ENCODE data around the gene ONECUT3.

Gene ONECUT3

GRCh38 chr19:1817553-1818179, 64.4 kb downstream of the ONECUT3 start:
- no peak for DNase-seq

GRCh38 chr19:1818549-1819195, 65.4 kb downstream of the ONECUT3 start:
- DNase-seq: no peak

GRCh38 chr19:1819341-1820255, 66.3 kb downstream of the ONECUT3 start:
- no peak for DNase-seq

- DNase-seq: no peak
Measured at GRCh38 chr19:1822210-1822609, 68.9 kb downstream of the ONECUT3 start.

DNA sequence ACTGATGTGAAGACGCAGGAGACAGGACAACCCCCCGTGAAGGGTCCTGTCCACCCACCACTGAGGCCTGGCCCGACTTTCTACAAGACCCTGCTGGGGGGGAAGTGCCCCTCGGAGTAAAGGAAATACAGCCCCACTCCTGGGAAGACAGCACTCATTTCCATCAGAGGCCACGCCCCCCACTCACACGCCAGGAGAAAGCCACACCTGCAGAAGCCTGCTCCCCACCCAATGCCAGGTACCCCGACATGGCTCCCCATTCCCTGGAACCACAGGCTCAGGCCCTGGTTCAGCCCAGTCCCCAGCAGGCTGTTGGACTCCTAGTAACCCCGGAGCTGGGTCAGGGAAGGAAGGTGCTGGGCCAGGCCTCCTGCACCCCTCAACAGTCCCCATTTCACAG, 69.7 kb downstream of the ONECUT3 start:
- DNase-seq: no peak

- DNase-seq: no peak
Measured at GRCh38 chr19:1823539-1824251, 70.4 kb downstream of the ONECUT3 start.

DNA sequence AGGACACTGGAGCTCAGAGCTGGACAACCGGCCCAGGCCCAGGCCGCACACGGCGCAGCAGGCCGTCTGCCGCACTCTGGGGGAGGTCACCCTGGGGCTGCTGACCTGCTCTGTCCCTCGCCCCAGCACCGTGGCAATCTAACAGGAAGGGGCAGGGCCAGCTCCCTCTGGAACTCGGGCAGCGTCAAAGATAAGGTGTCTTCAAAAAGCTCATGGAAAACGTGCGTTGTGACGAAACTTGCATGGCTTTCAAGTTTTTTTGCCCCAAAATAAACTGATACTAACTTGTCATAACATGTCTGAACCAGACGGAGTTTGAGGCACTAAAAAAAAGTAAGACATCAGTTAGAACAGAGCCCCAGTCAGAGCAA, 70.9 kb downstream of the ONECUT3 start:
- DNase-seq: no peak

DNA sequence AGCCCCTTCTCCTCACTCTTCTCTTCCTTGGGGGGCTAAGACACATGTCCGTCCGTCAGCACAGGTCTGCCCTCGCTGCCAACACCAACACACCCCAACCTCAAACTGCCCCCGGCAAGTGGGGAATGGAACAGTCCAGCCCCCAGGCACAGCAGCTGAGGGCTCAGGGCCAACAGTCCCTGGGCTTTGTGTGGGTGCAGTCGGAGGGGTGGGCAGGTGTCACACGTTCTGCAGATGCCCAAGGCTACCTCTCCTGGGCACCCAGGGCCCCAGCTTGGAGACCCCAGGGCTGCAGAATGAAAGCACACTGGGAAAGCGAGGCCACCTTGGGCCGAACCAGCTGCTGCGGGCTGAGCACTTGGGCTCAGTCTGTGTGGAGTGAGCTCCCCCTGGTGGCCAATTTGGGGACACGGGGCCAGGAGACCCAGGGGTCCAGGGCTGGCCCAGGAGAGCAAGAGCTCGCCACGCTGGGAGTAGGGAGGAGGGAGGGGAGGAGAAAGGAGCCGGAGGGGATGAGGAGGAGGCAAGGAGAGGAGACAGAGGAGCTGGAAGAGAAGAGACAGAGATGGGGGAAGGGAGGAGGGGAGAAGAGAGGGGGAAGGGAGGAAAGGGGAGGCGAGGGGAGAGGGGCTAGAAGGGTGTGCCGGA, 72.7 kb downstream of the ONECUT3 start:
- DNase-seq: peak; percentile 81

DNA sequence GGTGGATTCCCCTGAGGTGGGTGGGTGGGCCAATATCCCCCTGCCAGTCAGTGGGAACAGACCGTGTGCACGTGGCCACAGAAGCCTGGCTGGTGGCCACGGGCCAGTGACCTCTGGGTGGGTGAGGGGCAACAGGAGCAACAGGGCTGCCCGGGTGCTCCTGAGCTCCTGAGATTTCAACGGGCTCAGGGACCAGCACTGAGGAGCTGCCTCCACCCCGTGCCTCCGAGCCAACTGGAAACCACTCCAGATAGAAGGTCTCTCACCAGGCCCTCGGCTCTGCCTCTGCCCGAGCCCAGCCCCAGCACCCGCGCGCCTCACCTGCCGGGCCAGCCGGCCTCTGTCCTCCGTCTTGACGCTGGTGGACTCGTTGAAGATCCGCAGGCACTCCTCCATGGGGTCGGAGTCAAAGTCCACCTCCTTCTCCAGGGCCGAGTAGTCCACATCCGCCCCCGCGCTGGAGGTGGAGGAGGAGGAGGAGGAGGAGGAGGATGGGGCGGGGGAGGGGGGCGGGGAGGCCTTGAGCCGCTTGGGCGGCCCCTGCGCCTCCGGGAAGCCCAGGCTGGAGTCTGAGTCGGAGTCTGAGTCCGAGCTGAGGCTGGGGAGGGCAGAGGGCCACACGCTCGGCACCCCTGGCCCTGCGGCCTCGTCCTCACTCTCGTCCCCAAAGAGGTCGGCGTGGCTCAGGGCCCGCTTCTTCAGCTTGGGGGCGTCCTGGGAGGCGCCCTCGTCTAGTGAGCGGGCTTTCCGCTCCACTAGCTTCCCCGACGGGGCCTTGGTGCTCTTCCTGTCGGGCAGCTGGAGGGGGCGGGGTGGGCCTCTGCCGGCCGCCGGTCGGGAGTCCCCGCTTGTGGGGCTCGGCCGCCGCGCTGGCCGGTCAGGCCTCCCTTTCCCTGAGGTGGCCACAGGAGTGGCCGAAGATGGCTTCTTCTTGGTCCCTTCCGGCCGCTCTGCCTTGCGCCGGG, 73.5 kb downstream of the ONECUT3 start:
- DNase-seq: no peak

DNA sequence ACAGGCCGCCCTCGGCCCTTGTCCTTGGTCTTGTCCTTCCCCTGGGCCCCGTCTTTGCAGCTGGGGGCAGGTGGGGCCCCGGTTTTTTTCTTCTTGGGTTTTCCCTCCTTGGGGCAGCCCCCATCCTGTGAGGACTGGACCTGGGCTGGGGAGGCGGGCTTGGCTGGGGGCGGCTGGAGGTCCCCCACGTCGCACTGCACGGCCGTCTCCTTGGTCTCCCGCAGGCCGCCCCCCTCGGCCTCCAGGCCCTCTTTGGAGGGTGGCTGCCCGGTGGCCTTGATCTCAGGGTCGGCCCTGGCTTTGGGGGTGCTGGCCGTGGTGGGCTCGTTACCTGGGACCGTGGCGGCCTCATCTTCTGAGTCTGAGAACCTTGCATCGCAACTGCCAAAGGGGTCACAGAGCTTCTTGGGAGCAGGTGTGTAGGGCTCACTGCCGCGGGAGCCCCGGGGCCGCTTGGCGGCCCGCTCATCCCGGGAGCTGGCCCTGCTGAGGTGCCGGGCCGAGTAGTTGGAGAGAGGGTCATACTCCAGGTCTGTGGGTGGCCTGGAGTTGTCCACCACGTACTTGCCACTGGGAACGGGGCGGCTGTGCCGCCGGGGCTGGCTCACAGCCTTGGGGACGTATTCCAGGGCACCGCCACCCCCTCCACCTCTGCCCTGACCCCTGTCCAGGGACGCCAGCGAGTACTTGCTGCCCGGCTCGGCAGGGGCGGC, 74.4 kb downstream of the ONECUT3 start:
- DNase-seq: no peak

DNA sequence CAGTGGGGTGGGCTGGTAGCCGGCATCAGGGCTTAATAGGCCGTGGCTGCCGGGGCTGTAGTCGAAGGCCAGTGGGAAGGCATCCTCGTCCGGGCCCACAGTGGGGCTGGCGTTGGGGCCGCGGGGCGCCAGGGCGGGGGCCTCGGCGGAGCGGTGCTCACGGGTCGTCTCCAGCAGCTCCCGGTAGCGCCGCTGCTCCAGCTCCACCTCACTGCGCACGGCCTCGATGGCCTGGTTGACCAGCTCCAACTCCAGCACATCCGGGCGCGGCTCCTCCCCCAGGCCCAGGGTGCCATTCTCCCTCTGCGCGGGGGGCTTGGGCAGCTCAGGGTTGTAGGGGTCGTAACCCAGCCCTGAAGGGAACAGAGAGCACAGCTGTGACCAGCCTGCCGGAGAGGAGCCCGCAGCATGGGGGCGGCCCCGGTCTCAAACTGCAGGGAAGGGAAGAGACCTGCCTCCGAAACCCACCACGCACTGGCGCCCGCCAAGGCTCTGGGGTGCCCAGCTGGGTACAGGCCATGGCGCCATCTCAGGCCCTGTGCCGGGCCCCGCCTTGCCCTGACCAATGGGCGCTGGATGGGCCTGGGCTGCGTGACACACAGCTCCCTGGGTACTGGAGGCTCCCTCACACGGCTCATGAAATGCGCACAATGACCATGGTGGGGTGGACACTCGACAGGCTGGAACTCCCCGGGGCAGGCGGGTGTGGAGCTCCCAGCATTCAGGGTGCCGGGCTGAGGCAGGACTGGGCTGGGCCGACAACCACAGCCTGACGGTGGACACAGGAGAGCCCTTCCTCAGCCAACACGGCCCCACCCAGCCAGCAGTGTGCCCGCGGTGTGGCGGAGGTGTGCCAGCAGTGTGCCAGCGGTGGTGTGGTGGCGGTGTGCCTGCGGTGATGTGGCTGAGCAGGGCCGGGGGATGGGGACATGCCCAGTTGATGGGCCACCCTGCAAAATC, 75.3 kb downstream of the ONECUT3 start:
- DNase-seq: no peak

GRCh38 chr19:1829958-1830357, 76.7 kb downstream of the ONECUT3 start:
- DNase-seq: no peak

GRCh38 chr19:1830568-1830967, 77.3 kb downstream of the ONECUT3 start:
- no peak for DNase-seq
